Fibroblast of skin of left biceps (primary cell): Measurements from ENCODE around the gene SLC15A3.

Experiments used
- DNase-seq, 2 experiments: peaks; one replicate each; pipeline ENCODE4 v3.0.0-alpha.2; 2013; ENCODE audit warnings: low read depth in 2 of 2

Gene SLC15A3

GRCh38 chr11:60946601-60947264, 5.2 kb downstream of the SLC15A3 start:
- no peak for DNase-seq

DNA sequence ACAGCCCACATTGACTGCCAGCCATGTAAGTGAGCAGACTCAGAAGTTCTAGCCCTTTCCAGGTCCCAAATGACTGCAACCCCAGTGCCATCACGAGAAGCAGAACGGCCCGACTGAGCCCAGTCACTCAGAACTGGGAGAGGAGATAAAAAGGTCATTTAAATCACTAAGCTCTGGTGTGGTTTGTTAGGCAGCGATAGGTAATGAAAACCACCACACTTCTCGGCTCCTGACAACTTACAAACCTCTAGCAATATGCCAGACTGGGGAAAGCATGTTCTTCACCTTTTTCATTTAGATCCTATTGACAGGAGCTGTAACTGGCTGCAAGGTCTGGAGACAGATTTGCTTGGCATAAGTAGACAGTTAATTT, 6.7 kb downstream of the SLC15A3 start:
- no peak for DNase-seq

DNA sequence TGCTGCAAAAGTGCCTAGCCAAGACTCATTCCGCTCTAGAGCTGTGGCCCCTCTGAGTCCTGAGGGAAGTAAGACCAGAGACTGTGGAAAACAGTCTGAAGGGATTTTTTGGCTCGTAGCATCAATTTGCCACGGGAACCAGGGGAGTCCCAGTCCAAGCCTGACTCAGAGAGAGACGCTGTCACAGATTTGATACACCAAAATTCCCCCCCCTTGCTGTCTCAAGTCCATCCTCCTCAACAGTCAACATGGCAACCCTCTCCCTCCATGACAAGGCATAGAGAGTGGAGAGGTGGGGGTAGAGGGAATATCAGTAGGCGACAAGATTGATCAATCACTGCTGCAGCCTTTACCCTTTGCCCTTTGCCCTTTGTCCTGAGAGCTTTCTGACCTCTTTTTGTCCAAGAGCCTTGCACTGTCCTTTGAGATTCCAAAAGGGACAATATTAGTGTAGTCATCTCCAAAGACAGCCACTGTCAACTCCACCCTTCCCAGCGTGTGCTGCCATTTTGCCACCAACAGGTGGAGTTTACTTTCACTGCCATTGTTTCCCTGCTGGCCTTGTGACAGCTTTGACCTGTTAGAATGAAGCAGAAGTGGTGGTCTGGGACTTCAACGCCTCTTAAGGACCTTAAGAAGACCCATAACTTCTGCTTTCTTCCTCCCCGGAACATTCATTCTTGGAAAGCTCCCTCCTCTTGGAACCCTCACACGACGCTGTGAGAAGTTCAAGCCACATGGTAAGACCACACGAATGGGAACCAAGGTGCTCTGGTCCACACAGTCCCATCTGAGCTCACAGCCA, 7.3 kb downstream of the SLC15A3 start:
- DNase-seq = no peak

DNA sequence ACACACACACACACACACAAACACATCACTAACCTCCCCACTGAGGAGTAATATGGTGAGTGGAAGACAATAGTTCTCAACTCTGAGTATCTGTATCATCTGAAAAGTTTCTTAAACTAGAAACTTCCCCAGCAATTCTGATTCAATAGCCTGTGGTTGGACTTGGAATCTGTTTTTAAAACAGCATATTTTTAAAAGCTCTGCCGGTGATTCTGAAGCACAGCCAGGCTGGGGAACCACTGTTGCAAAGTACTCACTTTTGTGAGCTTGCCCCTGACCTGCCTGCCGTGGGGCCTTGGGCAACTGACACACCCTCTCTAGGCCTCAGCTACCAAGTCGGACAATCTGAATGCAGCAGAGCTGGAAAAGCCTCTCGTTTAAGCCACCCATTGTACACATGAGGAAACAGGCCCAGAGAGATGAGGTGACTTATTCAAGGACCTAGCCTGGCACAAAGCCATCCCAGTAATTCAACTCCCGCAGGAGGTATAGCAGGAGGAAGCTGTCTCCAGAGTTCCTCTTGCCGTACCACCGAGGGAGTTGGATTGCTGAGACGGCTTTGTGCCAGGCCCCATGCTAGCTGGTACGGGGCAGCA, 8.9 kb downstream of the SLC15A3 start:
- no peak for DNase-seq

DNA sequence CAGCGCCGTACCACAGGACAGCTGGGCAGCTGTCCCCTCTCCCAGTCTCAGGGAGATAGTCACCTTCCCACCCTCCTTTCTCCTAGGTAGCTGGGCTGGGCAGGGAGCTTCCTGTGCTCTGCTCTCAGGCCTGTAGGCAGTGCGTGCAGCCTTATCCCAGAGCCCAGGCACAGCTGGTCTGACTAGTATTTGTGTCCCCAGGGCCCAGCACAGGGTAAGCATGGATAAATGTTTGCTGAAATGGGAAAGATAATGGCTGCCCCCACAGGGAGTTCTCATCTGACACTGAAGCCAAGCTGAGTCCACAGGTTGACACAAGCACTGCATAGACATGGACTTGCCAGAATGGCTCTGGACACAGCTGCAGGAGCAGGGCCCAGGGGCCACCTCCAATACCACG, 9.8 kb downstream of the SLC15A3 start:
- DNase-seq = no peak

DNA sequence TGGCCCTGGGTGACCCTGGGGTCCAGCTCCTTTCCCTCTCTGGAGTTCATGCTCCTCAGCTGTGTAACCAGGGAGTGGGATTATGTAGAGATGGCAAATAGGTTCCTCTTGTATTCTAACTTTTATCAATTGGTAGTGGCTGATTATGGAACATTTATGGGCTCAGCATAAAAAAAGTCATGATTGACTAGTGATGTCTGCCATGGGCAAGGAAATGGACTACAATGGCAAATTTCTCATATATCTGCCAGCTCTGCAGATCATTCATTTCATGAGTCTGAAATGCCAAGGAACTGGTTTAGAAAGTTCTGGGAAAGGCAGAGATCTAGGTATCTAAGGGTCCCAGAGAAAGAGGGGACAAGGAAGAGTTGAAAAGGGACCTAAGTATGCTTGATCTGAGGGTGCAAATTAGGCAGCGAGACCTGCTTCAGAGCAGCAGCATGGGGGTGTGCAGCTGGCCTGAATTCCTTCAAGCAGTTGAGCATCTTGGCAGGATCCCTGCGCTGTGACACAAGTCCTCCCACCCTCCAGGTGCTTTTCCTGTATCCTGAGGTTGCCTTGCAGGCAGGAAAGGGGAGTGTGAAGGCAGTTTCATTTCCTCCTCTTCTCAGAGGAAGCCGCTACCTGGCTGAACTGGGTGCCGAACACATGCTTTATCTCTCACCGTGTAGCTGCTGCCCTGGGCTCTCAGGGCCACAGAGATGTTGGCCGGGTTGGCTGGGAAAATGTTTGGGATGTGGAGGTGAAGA, 10.4 kb downstream of the SLC15A3 start:
- DNase-seq = no peak

DNA sequence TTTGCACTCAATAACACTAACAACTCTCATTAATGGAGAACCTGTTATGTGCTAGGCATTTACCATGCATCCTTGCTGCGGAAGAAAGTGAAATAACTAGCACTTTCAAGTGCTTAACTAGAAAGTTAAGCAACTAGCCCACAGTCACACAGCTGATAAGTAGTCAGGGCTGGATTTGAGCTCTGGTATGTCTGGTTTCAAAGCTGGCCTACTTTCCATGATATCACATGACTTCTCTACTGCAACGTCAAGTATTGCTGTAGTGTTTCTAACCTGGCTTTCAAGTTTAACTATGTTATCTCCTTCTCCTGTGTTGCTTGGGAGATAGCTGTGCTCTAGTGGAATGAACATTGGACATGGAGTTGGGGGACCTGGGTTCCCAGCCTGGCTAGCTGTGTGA, 12.1 kb downstream of the SLC15A3 start:
- no peak for DNase-seq

- no peak for DNase-seq
These were observed 12.7 kb downstream of the SLC15A3 start for GRCh38 chr11:60939301-60939700.

DNA sequence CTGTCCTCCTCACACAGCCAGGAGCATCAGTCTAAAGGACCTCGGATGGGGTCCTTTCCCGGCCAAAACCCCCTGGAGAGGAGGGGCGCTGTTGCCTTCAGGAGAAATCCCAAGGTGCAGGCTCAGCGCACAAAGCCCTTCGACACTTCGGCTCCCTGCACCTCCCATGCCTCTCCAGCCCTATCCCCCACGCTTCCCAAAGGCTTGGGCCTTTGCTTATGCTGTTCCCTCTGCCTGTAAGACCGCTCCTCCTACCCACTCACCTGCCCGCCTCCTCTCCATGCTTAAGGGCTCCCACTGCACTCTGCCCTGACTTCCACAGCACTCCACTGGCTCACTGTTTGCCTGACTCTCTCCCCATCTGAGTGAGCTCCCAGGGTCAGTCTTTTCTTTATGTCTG, 13.5 kb downstream of the SLC15A3 start:
- no peak for DNase-seq

GRCh38 chr11:60937811-60938210, 14.2 kb downstream of the SLC15A3 start:
- DNase-seq = no peak

DNA sequence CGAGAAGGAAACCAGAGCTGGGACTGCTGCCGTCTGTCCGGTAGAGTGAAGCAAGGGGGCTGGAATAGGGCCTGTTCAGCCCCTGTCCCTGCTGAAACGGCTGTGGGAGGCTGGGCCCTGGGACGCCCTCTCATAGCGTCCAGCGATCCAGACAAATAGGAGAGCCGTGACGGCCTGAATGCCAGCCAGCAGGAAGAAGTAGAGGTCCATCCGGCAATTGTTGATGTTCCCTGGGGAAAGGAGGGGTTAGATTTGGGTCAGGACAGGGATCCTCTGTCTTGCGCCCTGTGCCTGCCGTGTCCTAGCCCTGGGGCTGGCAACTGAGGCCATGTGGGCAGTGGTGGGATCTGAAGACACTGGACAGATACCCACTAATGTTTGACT, 14.8 kb downstream of the SLC15A3 start:
- DNase-seq = no peak

- DNase-seq = no peak
These were observed 15.4 kb downstream of the SLC15A3 start for GRCh38 chr11:60936467-60937143.

DNA sequence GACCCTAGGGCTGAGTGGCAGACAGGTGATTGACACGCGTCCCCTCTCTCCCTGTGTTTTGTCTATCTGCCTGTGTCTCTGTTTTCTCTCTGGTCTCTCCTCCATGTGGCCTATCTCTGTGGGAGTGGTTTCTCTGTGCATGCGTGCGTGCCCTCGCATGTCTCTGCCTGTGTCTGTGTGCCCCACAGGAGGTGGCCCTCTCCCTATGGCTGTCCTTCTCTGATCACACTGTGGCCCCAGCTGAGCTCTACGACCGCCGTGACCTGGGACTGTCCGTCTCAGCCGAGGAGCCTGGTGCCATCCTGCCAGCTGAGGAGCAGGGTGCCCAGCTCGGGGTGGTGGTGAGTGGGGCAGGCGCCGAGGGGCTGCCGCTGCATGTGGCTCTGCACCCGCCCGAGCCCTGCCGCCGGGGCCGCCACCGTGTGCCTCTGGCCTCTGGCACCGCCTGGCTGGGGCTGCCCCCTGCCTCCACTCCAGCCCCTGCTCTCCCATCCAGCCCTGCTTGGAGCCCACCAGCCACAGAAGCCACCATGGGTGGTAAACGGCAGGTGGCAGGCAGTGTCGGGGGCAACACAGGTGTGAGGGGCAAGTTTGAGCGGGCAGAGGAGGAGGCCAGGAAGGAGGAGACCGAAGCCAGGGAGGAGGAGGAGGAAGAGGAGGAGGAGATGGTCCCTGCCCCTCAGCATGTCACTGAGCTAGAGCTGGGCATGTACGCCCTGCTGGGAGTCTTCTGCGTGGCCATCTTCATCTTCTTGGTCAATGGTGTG, 16.1 kb downstream of the SLC15A3 start:
- no peak for DNase-seq

- DNase-seq = no peak
These were observed 17.0 kb downstream of the SLC15A3 start for GRCh38 chr11:60934790-60935605.

GRCh38 chr11:60934124-60934789, 17.7 kb downstream of the SLC15A3 start:
- DNase-seq = no peak

- no peak for DNase-seq
These were observed 18.4 kb downstream of the SLC15A3 start for GRCh38 chr11:60933416-60934123.

- DNase-seq = no peak
These were observed 19.2 kb downstream of the SLC15A3 start for GRCh38 chr11:60932605-60933356.

DNA sequence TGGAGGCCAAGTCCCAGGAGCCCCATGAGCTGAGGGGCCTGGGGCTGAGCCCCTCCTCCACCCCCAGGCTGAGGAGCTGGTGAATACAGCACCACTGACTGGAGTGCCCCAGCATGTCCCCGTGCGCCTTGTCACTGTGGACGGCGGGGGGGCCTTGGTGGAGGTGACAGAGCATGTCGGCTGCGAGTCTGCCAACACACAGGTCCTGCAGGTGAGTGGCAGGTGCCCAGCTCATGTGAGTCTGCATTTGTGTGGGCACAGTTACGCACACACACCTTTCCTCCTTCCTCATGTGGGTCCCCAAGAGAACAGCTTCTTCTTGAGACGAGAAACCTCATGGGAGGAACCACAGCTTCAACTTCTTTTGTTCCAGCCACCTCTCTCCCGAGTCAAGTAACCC, 20.1 kb downstream of the SLC15A3 start:
- no peak for DNase-seq
